ENCODE results near the gene NDUFAF2. TPM values are rescaled to one million over a fixed set of nuclear protein-coding genes. Genes with fewer than 3 reads are reported as not detected.

NDUFAF2 gene
- total and polyA plus RNA-seq, 2 of the 13 experiments (the other 11 are each of a cell fraction or from before 2014, with no cell fraction given), result 34.0 to 78.4 TPM

DNA sequence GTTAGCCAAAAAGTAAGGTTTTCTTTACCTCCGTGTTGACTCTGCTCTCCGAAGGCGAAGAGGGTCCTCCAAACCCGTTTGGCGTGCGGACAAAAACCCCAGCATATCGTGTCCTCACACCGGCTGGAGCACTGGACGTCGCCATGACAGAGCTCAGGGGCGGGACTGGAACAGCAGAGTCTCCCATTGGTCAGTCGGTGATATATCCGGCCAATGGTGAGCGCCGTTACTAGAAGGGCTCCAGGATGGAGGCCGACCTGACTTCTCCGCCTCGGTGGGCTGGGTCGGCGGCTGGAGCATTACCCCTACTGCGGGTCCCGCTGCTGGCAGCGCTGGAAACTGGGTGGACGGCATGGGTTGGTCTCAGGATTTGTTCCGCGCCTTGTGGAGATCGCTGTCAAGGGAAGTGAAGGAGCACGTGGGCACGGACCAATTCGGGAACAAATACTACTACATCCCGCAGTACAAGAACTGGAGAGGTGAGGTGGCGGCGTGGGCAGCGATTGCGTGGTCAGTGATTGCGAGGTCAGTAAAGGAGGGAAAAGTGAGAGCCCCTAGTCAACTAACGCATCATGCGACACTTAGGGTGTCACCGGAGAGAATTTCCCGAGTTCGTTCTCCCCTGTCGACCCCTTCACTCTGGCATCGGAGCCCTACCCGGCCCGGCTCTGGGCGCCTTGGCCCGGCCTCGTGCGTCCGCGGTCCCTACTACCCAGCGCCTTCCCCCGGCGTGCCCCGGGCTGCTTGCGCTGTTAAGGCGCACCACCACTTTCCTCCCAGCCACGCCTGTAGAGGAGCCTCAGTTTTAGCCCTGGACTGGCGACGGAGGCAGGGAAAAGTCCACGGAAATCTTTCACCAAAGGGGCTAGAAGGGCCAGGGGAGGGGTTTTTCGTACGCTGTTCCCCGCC, at the start of gene NDUFAF2, which contains the start of gene ERCC8 (continued):
- TF ChIP-seq THRA (CRISPR knock-in tag; IDR thresholded peaks at IDR 0.05; ENCODE audit: borderline replicate concordance), result no peak
- peak; percentile 65; the same call in 1 of the 2 replicates for TF ChIP-seq ZNF343 (CRISPR knock-in tag; IDR thresholded peaks at IDR 0.05)
- no peak for TF ChIP-seq TBL1XR1 (IDR thresholded peaks at IDR 0.05; ENCODE audit: borderline replicate concordance, low read length, partially characterized antibody)
- no peak for TF ChIP-seq ZNF20 (CRISPR knock-in tag; IDR thresholded peaks at IDR 0.05)
- peak; percentile 88 for TF ChIP-seq ARID4A (CRISPR knock-in tag; IDR thresholded peaks at IDR 0.05; ENCODE audit: borderline replicate concordance)
- TF ChIP-seq ZNF775 (CRISPR knock-in tag; IDR thresholded peaks at IDR 0.05; ENCODE audit: borderline replicate concordance), result no peak
- no peak for TF ChIP-seq TRAFD1 (CRISPR knock-in tag; IDR thresholded peaks at IDR 0.05; ENCODE audit: borderline replicate concordance)
- peak; percentile 82; the same call in 1 of the 3 replicates for TF ChIP-seq MXI1 (IDR thresholded peaks at IDR 0.05; ENCODE audit: borderline replicate concordance, low read depth, low read length)
- peak; percentile 23; the same call in 1 of the 2 replicates for TF ChIP-seq HES4 (CRISPR knock-in tag; IDR thresholded peaks at IDR 0.05; ENCODE audit: borderline replicate concordance)
- peak; percentile 71 for TF ChIP-seq GABPB1 (CRISPR knock-in tag; IDR thresholded peaks at IDR 0.05)
- TF ChIP-seq ZNF496 (CRISPR knock-in tag; IDR thresholded peaks at IDR 0.05; ENCODE audit: insufficient replicate concordance), result no peak
- no peak for TF ChIP-seq POLR2AphosphoS2 (IDR thresholded peaks at IDR 0.05; ENCODE audit: low read depth, low read length)
- TF ChIP-seq PRMT3 (CRISPR knock-in tag; IDR thresholded peaks at IDR 0.05; ENCODE audit: borderline replicate concordance, low read depth), result no peak
- no peak for TF ChIP-seq ATF1 (CRISPR knock-in tag; IDR thresholded peaks at IDR 0.05)
- no peak for TF ChIP-seq ZNF572 (CRISPR knock-in tag; IDR thresholded peaks at IDR 0.05)
- TF ChIP-seq TFDP2 (CRISPR knock-in tag; IDR thresholded peaks at IDR 0.05), result peak; percentile 39; the same call in 1 of the 2 replicates
- TF ChIP-seq SP2 (CRISPR knock-in tag; IDR thresholded peaks at IDR 0.05), result peak; percentile 46; the same call in 1 of the 2 replicates
- no peak for TF ChIP-seq PTBP1 (IDR thresholded peaks at IDR 0.05; ENCODE audit: low read depth, low read length, poor library complexity, severe bottlenecking)
- no peak; the same call in 1 of the 2 replicates for TF ChIP-seq ZNF446 (CRISPR knock-in tag; IDR thresholded peaks at IDR 0.05)
- no peak for TF ChIP-seq ZNF607 (CRISPR knock-in tag; IDR thresholded peaks at IDR 0.05; ENCODE audit: borderline replicate concordance)
